DOHH2 (cell line): ENCODE data around the gene CD300H.

ENCODE experiments used
- H3F3A ChIP-seq: fragments of 200-600 bp; sonication (generic), shearing (Covaris generic); 2 replicates; pipeline ENCODE4 v1.6.0; 2016; ENCODE audit warnings: antibody characterized with exemption, mild to moderate bottlenecking; ENCODE audit not compliant: control insufficient read depth, insufficient read depth
- H3K27ac ChIP-seq: fragments of 200-600 bp; sonication (generic); 2 replicates; pipeline ENCODE4 v1.5.1; 2014; ENCODE audit warnings: low read depth, mild to moderate bottlenecking, low read length, moderate library complexity
- H3K27me3 ChIP-seq: fragments of 200-600 bp; sonication (generic); 2 replicates; pipeline ENCODE4 v1.6.1; 2014; ENCODE audit warnings: mild to moderate bottlenecking, low read length, mixed read lengths; ENCODE audit not compliant: control insufficient read depth
- H3K36me3 ChIP-seq: fragments of 200-600 bp; sonication (generic); 2 replicates; pipeline ENCODE4 v1.6.1; 2014; ENCODE audit warnings: mild to moderate bottlenecking, low read length, moderate library complexity, mixed read lengths; ENCODE audit not compliant: control insufficient read depth
- H3K4me1 ChIP-seq: fragments of 200-600 bp; sonication (generic); 2 replicates; pipeline ENCODE4 v1.6.1; 2014; ENCODE audit warnings: mild to moderate bottlenecking, low read length, mixed read lengths; ENCODE audit not compliant: control insufficient read depth
- H3K4me2 ChIP-seq: fragments of 200-600 bp; sonication (generic); 2 replicates; pipeline ENCODE4 v1.6.0; 2014; ENCODE audit warnings: mild to moderate bottlenecking, low read length, moderate library complexity
- H3K4me3 ChIP-seq: fragments of 200-600 bp; sonication (generic); 2 replicates; pipeline ENCODE4 v1.5.1; 2014; ENCODE audit warnings: mild to moderate bottlenecking, low read length, mixed read lengths
- H3K79me2 ChIP-seq: fragments of 200-600 bp; sonication (generic); 2 replicates; pipeline ENCODE4 v1.6.1; 2014; ENCODE audit warnings: mild to moderate bottlenecking, low read length, mixed read lengths; ENCODE audit not compliant: control insufficient read depth
- H3K9me2 ChIP-seq: fragments of 200-600 bp; sonication (generic); replicated peaks from 2 replicates; pipeline ENCODE4 v1.6.1; 2014; ENCODE audit warnings: mild to moderate bottlenecking, low read length, mixed read lengths; ENCODE audit not compliant: control insufficient read depth
- H3K9me3 ChIP-seq: fragments of 200-600 bp; sonication (generic); 2 replicates; pipeline ENCODE4 v1.6.1; 2014; ENCODE audit warnings: antibody characterized with exemption, low read length, mixed read lengths; ENCODE audit not compliant: control insufficient read depth, insufficient read depth
- H4K20me1 ChIP-seq: fragments of 200-600 bp; sonication (generic); 2 replicates; pipeline ENCODE4 v1.6.0; 2014; ENCODE audit warnings: low read depth, mild to moderate bottlenecking, antibody characterized with exemption, low read length, moderate library complexity; ENCODE audit not compliant: control insufficient read depth, insufficient read depth
- CTCF ChIP-seq: fragments of 200-600 bp; sonication (generic); IDR thresholded peaks from one replicate; pipeline ENCODE4 v1.5.1; 2014; ENCODE audit warnings: antibody characterized with exemption, mild to moderate bottlenecking, low read depth, low read length; ENCODE audit not compliant: poor library complexity, severe bottlenecking
- EZH2phosphoT487 ChIP-seq: fragments of 200-600 bp; sonication (generic); IDR thresholded peaks from 2 replicates; pipeline ENCODE4 v1.6.1; 2017; ENCODE audit warnings: borderline replicate concordance, mild to moderate bottlenecking, antibody characterized with exemption, low read length, moderate library complexity, mixed read lengths

Gene CD300H

GRCh38 chr17:74605361-74605760 lies 38.1 kb upstream of the CD300H start:
- H3K27me3 ChIP-seq = peaks cover 22% of the 10 kb centered on the region; the same call in 1 of the 2 replicates
- TF ChIP-seq EZH2phosphoT487 (no peak), CTCF (no peak)
- no peaks in the 10 kb centered on the region for H4K20me1 ChIP-seq
- no peaks in the 10 kb centered on the region for H3K79me2 ChIP-seq
- H3K27ac ChIP-seq = no peak overlapping the region
- no peaks in the 10 kb centered on the region for H3K9me3 ChIP-seq
- H3K4me1 ChIP-seq = no peaks in the 10 kb centered on the region
- H3K36me3 ChIP-seq = no peaks in the 10 kb centered on the region
- no peaks in the 10 kb centered on the region for H3F3A ChIP-seq
- no peak overlapping the region for H3K4me2 ChIP-seq
- no peaks in the 10 kb centered on the region for H3K9me2 ChIP-seq
- H3K4me3 ChIP-seq = no peak overlapping the region

- H3K36me3 ChIP-seq = no peaks in the 10 kb centered on the region
- no peaks in the 10 kb centered on the region for H4K20me1 ChIP-seq
- no peaks in the 10 kb centered on the region for H3K9me2 ChIP-seq
- H3K4me1 ChIP-seq = no peaks in the 10 kb centered on the region
- TF ChIP-seq CTCF (no peak), EZH2phosphoT487 (no peak)
- no peaks in the 10 kb centered on the region for H3K79me2 ChIP-seq
- H3K4me3 ChIP-seq = no peak overlapping the region
- H3F3A ChIP-seq = no peaks in the 10 kb centered on the region
- no peak overlapping the region for H3K27ac ChIP-seq
- H3K27me3 ChIP-seq = peaks cover 19% of the 10 kb centered on the region; the same call in 1 of the 2 replicates
- H3K4me2 ChIP-seq = no peak overlapping the region
- no peaks in the 10 kb centered on the region for H3K9me3 ChIP-seq
Measured at GRCh38 chr17:74604761-74605160, 37.5 kb upstream of the CD300H start.

GRCh38 chr17:74604200-74604599 lies 36.9 kb upstream of the CD300H start:
- TF ChIP-seq CTCF = no peak
- no peak for TF ChIP-seq EZH2phosphoT487
- Histone ChIP-seq H3K36me3 (no peaks in the 10 kb centered on the region), H3K4me1 (peaks cover under 1% of the 10 kb centered on the region), H4K20me1 (no peaks in the 10 kb centered on the region), H3F3A (no peaks in the 10 kb centered on the region), H3K4me2 (no peak overlapping the region), H3K79me2 (no peaks in the 10 kb centered on the region), H3K9me3 (no peaks in the 10 kb centered on the region), H3K9me2 (no peaks in the 10 kb centered on the region), H3K27ac (no peak overlapping the region), H3K27me3 (peaks cover 19% of the 10 kb centered on the region; the same call in 1 of the 2 replicates), H3K4me3 (no peak overlapping the region)
